ENCODE measurements around the gene LRP10. TPM values are rescaled to one million over a fixed set of nuclear protein-coding genes. Genes with fewer than 3 reads are reported as not detected.

The LRP10 gene
- polyA plus RNA-seq, 1 donor from 2014 or later, result 0.22 TPM

- H3K79me2 ChIP-seq (replicated peaks; ENCODE audit: insufficient read depth, low read length), result peaks cover 48% of the 10 kb centered on the region
Observed at GRCh38 chr14:22915886-22916521, 44.5 kb downstream of the LRP10 start.

More at GRCh38 chr14:22915886-22916521, 44.5 kb downstream of the LRP10 start:
- Histone ChIP-seq H3K27ac (ENCODE audit: low read length) (no peak overlapping the region), H3K4me3 (ENCODE audit: low read length) (no peak overlapping the region), H3F3A (ENCODE audit: insufficient read depth, low read length, poor library complexity, severe bottlenecking) (no peaks in the 10 kb centered on the region), H3K9ac (ENCODE audit: low read length) (no peak overlapping the region), H4K20me1 (ENCODE audit: insufficient read depth) (no peaks in the 10 kb centered on the region), H3K36me3 (ENCODE audit: insufficient read depth, low read length) (no peaks in the 10 kb centered on the region), H3K9me2 (ENCODE audit: insufficient read depth, low read length) (no peaks in the 10 kb centered on the region), H3K4me2 (ENCODE audit: low read length) (no peak overlapping the region), H2AFZ (ENCODE audit: low read depth, low read length) (no peak overlapping the region), H3K27me3 (ENCODE audit: insufficient read depth, low read depth, low read length) (no peaks in the 10 kb centered on the region), H3K9me3 (ENCODE audit: low read length) (no peaks in the 10 kb centered on the region)
- TF ChIP-seq EP300 (conservative IDR thresholded peaks at IDR 0.05; ENCODE audit: poor library complexity, severe bottlenecking), result no peak
- TF ChIP-seq CTCF (IDR thresholded peaks at IDR 0.05; ENCODE audit: poor library complexity, severe bottlenecking), result no peak
- TF ChIP-seq RAD21 (conservative IDR thresholded peaks at IDR 0.05), result no peak
- TF ChIP-seq SMC3 (conservative IDR thresholded peaks at IDR 0.05; ENCODE audit: poor library complexity), result no peak
- TF ChIP-seq EZH2 (IDR thresholded peaks at IDR 0.05; ENCODE audit: borderline replicate concordance, insufficient read depth, low read length, poor library complexity, severe bottlenecking), result no peak
- TF ChIP-seq MXI1 (conservative IDR thresholded peaks at IDR 0.05; ENCODE audit: poor library complexity, severe bottlenecking), result no peak
- no peak for TF ChIP-seq TAF1 (IDR thresholded peaks at IDR 0.05; ENCODE audit: low read depth)
- no peak for TF ChIP-seq REST (IDR thresholded peaks at IDR 0.05; ENCODE audit: borderline replicate concordance)

Data from neural cell (in vitro differentiated cells).